Activated naive CD8-positive, alpha-beta T cell treated with anti-CD3 and anti-CD28 coated beads for 36 hours (primary cell): Measurements from ENCODE around the gene COMMD2. TPM values are rescaled to one million over a fixed set of nuclear protein-coding genes. Genes with fewer than 3 reads are reported as not detected.

ENCODE experiments used
- DNase-seq: peaks from one replicate; pipeline ENCODE4 v3.0.0; 2021
- H3K27ac Mint-ChIP-seq: one replicate; pipeline ENCODE4 v1.8.0; 2022; ENCODE audit warnings: mild to moderate bottlenecking, moderate library complexity, mixed read lengths
- H3K27me3 Mint-ChIP-seq: one replicate; pipeline ENCODE4 v1.8.0; 2022; ENCODE audit warnings: mild to moderate bottlenecking, mixed read lengths
- H3K36me3 Mint-ChIP-seq: one replicate; pipeline ENCODE4 v1.8.0; 2021; ENCODE audit warnings: mild to moderate bottlenecking, mixed read lengths
- H3K4me1 Mint-ChIP-seq: one replicate; pipeline ENCODE4 v1.8.0; 2021; ENCODE audit warnings: mixed read lengths
- H3K4me3 Mint-ChIP-seq: one replicate; pipeline ENCODE4 v1.8.0; 2022; ENCODE audit warnings: mild to moderate bottlenecking, moderate library complexity, mixed read lengths
- H3K9me3 Mint-ChIP-seq: one replicate; pipeline ENCODE4 v1.8.0; 2022; ENCODE audit warnings: mixed read lengths
- total RNA-seq, 2 experiments: library from RNA; stranded (reverse); gene quantifications; one replicate each; pipeline ENCODE4 v1.2.3, GENCODE V29; 2021

The COMMD2 gene
- total RNA-seq, 2 experiments from 2014 or later = 39.5 to 40.9 TPM

GRCh38 chr3:149736175-149736952 is 15.9 kb downstream of the COMMD2 start:
- H3K36me3 Mint-ChIP-seq = peaks cover 4% of the 10 kb centered on the region
- DNase-seq = no peak
- H3K9me3 Mint-ChIP-seq = no peaks in the 10 kb centered on the region
- H3K27ac Mint-ChIP-seq = no peak overlapping the region
- no peaks in the 10 kb centered on the region for H3K27me3 Mint-ChIP-seq
- H3K4me3 Mint-ChIP-seq = no peak overlapping the region
- no peaks in the 10 kb centered on the region for H3K4me1 Mint-ChIP-seq

GRCh38 chr3:149732234-149732633 is 20.1 kb downstream of the COMMD2 start:
- Mint-ChIP-seq H3K27me3 (no peaks in the 10 kb centered on the region), H3K4me1 (no peaks in the 10 kb centered on the region), H3K27ac (no peak overlapping the region), H3K9me3 (no peaks in the 10 kb centered on the region), H3K36me3 (no peaks in the 10 kb centered on the region), H3K4me3 (no peak overlapping the region)
- no peak for DNase-seq

- DNase-seq = no peak
Observed at GRCh38 chr3:149727656-149728055, 24.6 kb downstream of the COMMD2 start.

GRCh38 chr3:149726716-149727407 is 25.4 kb downstream of the COMMD2 start:
- no peaks in the 10 kb centered on the region for H3K27me3 Mint-ChIP-seq
- H3K36me3 Mint-ChIP-seq = peaks cover 7% of the 10 kb centered on the region
- peaks cover 3% of the 10 kb centered on the region for H3K9me3 Mint-ChIP-seq
- H3K4me1 Mint-ChIP-seq = no peaks in the 10 kb centered on the region
- H3K4me3 Mint-ChIP-seq = no peak overlapping the region
- no peak for DNase-seq
- H3K27ac Mint-ChIP-seq = no peak overlapping the region

More at GRCh38 chr3:149727656-149728055, 24.6 kb downstream of the COMMD2 start:
- Mint-ChIP-seq H3K9me3 (no peaks in the 10 kb centered on the region), H3K27ac (no peak overlapping the region), H3K4me3 (no peak overlapping the region), H3K36me3 (peaks cover 7% of the 10 kb centered on the region), H3K27me3 (no peaks in the 10 kb centered on the region), H3K4me1 (no peaks in the 10 kb centered on the region)

GRCh38 chr3:149723781-149724180 is 28.5 kb downstream of the COMMD2 start:
- DNase-seq = no peak
- no peaks in the 10 kb centered on the region for H3K27me3 Mint-ChIP-seq
- H3K4me1 Mint-ChIP-seq = no peaks in the 10 kb centered on the region
- peaks cover 9% of the 10 kb centered on the region for H3K36me3 Mint-ChIP-seq
- H3K9me3 Mint-ChIP-seq = peaks cover 8% of the 10 kb centered on the region
- H3K4me3 Mint-ChIP-seq = no peak overlapping the region
- no peak overlapping the region for H3K27ac Mint-ChIP-seq

GRCh38 chr3:149720918-149721317 is 31.4 kb downstream of the COMMD2 start:
- no peaks in the 10 kb centered on the region for H3K27me3 Mint-ChIP-seq
- DNase-seq = no peak
- H3K4me1 Mint-ChIP-seq = no peaks in the 10 kb centered on the region
- H3K36me3 Mint-ChIP-seq = peaks cover 9% of the 10 kb centered on the region
- H3K27ac Mint-ChIP-seq = no peak overlapping the region
- no peak overlapping the region for H3K4me3 Mint-ChIP-seq
- H3K9me3 Mint-ChIP-seq = peaks cover 8% of the 10 kb centered on the region

GRCh38 chr3:149717391-149718056 is 34.8 kb downstream of the COMMD2 start:
- H3K4me3 Mint-ChIP-seq = no peak overlapping the region
- H3K27ac Mint-ChIP-seq = no peak overlapping the region
- DNase-seq = no peak
- peaks cover 8% of the 10 kb centered on the region for H3K9me3 Mint-ChIP-seq
- H3K4me1 Mint-ChIP-seq = no peaks in the 10 kb centered on the region
- peaks cover 2% of the 10 kb centered on the region for H3K36me3 Mint-ChIP-seq
- no peaks in the 10 kb centered on the region for H3K27me3 Mint-ChIP-seq

- no peak overlapping the region for H3K27ac Mint-ChIP-seq
- DNase-seq = no peak
- no peaks in the 10 kb centered on the region for H3K4me1 Mint-ChIP-seq
- H3K9me3 Mint-ChIP-seq = peaks cover 5% of the 10 kb centered on the region
- H3K4me3 Mint-ChIP-seq = no peak overlapping the region
- peaks cover 2% of the 10 kb centered on the region for H3K36me3 Mint-ChIP-seq
- no peaks in the 10 kb centered on the region for H3K27me3 Mint-ChIP-seq
Observed at GRCh38 chr3:149716984-149717383, 35.3 kb downstream of the COMMD2 start.

- Mint-ChIP-seq H3K36me3 (no peaks in the 10 kb centered on the region), H3K27me3 (no peaks in the 10 kb centered on the region), H3K27ac (no peak overlapping the region), H3K4me3 (no peak overlapping the region), H3K9me3 (no peaks in the 10 kb centered on the region), H3K4me1 (no peaks in the 10 kb centered on the region)
- no peak for DNase-seq
Observed at GRCh38 chr3:149715247-149715646, 37.0 kb downstream of the COMMD2 start.

- no peaks in the 10 kb centered on the region for H3K27me3 Mint-ChIP-seq
- H3K4me1 Mint-ChIP-seq = no peaks in the 10 kb centered on the region
- no peak for DNase-seq
- no peaks in the 10 kb centered on the region for H3K36me3 Mint-ChIP-seq
- no peak overlapping the region for H3K27ac Mint-ChIP-seq
- no peaks in the 10 kb centered on the region for H3K9me3 Mint-ChIP-seq
- H3K4me3 Mint-ChIP-seq = no peak overlapping the region
Observed at GRCh38 chr3:149713730-149714654, 38.3 kb downstream of the COMMD2 start.

- no peak for DNase-seq
- H3K36me3 Mint-ChIP-seq = no peaks in the 10 kb centered on the region
- no peak overlapping the region for H3K27ac Mint-ChIP-seq
- no peaks in the 10 kb centered on the region for H3K9me3 Mint-ChIP-seq
- H3K27me3 Mint-ChIP-seq = no peaks in the 10 kb centered on the region
- H3K4me3 Mint-ChIP-seq = no peak overlapping the region
- no peaks in the 10 kb centered on the region for H3K4me1 Mint-ChIP-seq
Observed at GRCh38 chr3:149706905-149707304, 45.4 kb downstream of the COMMD2 start.

- Mint-ChIP-seq H3K27ac (no peak overlapping the region), H3K36me3 (no peaks in the 10 kb centered on the region)
Observed at GRCh38 chr3:149705416-149705815, 46.9 kb downstream of the COMMD2 start.

GRCh38 chr3:149703466-149703865 is 48.8 kb downstream of the COMMD2 start:
- DNase-seq = no peak
- Mint-ChIP-seq H3K36me3 (peaks cover 1% of the 10 kb centered on the region), H3K4me3 (no peak overlapping the region), H3K27ac (no peak overlapping the region), H3K27me3 (no peaks in the 10 kb centered on the region), H3K9me3 (peaks cover 6% of the 10 kb centered on the region), H3K4me1 (no peaks in the 10 kb centered on the region)

More at GRCh38 chr3:149705416-149705815, 46.9 kb downstream of the COMMD2 start:
- H3K4me1 Mint-ChIP-seq = no peaks in the 10 kb centered on the region
- no peak overlapping the region for H3K4me3 Mint-ChIP-seq
- no peaks in the 10 kb centered on the region for H3K27me3 Mint-ChIP-seq
- H3K9me3 Mint-ChIP-seq = no peaks in the 10 kb centered on the region
- no peak for DNase-seq

- H3K4me1 Mint-ChIP-seq = no peaks in the 10 kb centered on the region
- no peak overlapping the region for H3K4me3 Mint-ChIP-seq
- H3K27ac Mint-ChIP-seq = no peak overlapping the region
- H3K9me3 Mint-ChIP-seq = peaks cover 10% of the 10 kb centered on the region
- no peaks in the 10 kb centered on the region for H3K27me3 Mint-ChIP-seq
- peaks cover 1% of the 10 kb centered on the region for H3K36me3 Mint-ChIP-seq
- no peak for DNase-seq
Observed at GRCh38 chr3:149702691-149703441, 49.4 kb downstream of the COMMD2 start.
